BE2C (cell line): Measurements from ENCODE around the gene ARSB.

ENCODE experiments used
- DNase-seq: peaks from one replicate; pipeline ENCODE4 v3.0.0-alpha.2; 2020
- H3K27me3 ChIP-seq: fragments of 250-450 bp; sonication (Bioruptor Pico); 2 replicates; pipeline ENCODE4 v1.5.1; 2020; ENCODE audit warnings: mild to moderate bottlenecking
- H3K36me3 ChIP-seq: fragments of 250-450 bp; sonication (Bioruptor Pico); 2 replicates; pipeline ENCODE4 v1.5.1; 2020; ENCODE audit warnings: mild to moderate bottlenecking
- H3K4me1 ChIP-seq: fragments of 250-450 bp; sonication (Bioruptor Pico); 2 replicates; pipeline ENCODE4 v1.5.1; 2020
- H3K4me3 ChIP-seq: 2 replicates; pipeline ENCODE4 v1.5.1; 2011; ENCODE audit warnings: low read depth, low read length
- H3K9me3 ChIP-seq: fragments of 250-450 bp; sonication (Bioruptor Pico); 2 replicates; pipeline ENCODE4 v1.5.1; 2020
- CTCF ChIP-seq: IDR thresholded peaks from 2 replicates; pipeline ENCODE4 v1.5.1; 2012; ENCODE audit warnings: mild to moderate bottlenecking, low read depth, low read length

The ARSB gene

GRCh38 chr5:78727786-78728761, 257.0 kb downstream of the ARSB start:
- H3K4me1 ChIP-seq = no peaks in the 10 kb centered on the region
- H3K9me3 ChIP-seq = no peaks in the 10 kb centered on the region
- H3K27me3 ChIP-seq = no peaks in the 10 kb centered on the region
- TF ChIP-seq CTCF = no peak
- H3K36me3 ChIP-seq = no peaks in the 10 kb centered on the region
- H3K4me3 ChIP-seq = no peak overlapping the region
- DNase-seq = no peak
